ENCODE results near the gene LHFPL3. TPM values are rescaled to one million over a fixed set of nuclear protein-coding genes. Genes with fewer than 3 reads are reported as not detected.

LHFPL3 gene
- total and polyA plus RNA-seq, 2 donors (not counting 1 experiment from before 2014, with no cell fraction given), result not detected

DNA sequence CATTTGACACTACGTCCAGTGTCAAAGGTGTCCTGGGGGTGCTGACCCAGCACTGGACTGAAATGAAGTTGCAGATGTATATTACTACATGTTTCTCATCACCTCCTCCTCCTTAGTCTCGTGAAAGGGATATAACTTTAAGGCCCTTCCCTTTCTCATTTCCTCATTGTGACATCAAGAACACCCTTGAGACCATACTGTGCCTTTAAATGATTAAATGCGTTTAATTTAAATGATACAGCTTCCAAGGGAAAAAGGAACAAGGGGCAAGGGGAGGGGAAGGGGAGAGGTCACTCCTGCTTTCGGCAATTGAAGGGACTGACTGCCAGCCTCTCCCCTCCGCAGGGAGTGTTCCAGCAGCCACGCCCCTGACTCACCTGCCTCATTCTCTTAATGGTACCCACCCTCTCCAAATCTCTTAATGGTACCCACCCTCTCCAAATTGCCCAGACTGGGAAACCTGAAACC lies 605.2 kb downstream of the LHFPL3 start:
- no peaks in the 10 kb centered on the region for H4K20me1 ChIP-seq (ENCODE audit: control insufficient read depth, insufficient read depth, low read length, poor library complexity, severe bottlenecking)
- 90% methylated on average over 2 of the region's 6 CpGs for WGBS (ENCODE audit: insufficient coverage)
- peak; percentile 79 for ATAC-seq (ENCODE audit: low read depth)
- H3K27ac Mint-ChIP-seq, result peak overlapping the region; percentile 92
- no peak for TF ChIP-seq EZH2 (IDR thresholded peaks at IDR 0.05; ENCODE audit: borderline replicate concordance, insufficient read depth, low read depth, low read length, poor library complexity, severe bottlenecking)
- TF ChIP-seq, protein P1, sequence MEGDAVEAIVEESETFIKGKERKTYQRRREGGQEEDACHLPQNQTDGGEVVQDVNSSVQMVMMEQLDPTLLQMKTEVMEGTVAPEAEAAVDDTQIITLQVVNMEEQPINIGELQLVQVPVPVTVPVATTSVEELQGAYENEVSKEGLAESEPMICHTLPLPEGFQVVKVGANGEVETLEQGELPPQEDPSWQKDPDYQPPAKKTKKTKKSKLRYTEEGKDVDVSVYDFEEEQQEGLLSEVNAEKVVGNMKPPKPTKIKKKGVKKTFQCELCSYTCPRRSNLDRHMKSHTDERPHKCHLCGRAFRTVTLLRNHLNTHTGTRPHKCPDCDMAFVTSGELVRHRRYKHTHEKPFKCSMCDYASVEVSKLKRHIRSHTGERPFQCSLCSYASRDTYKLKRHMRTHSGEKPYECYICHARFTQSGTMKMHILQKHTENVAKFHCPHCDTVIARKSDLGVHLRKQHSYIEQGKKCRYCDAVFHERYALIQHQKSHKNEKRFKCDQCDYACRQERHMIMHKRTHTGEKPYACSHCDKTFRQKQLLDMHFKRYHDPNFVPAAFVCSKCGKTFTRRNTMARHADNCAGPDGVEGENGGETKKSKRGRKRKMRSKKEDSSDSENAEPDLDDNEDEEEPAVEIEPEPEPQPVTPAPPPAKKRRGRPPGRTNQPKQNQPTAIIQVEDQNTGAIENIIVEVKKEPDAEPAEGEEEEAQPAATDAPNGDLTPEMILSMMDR (IDR thresholded peaks at IDR 0.05), result no peak
- peaks cover 62% of the 10 kb centered on the region for H3K4me1 Mint-ChIP-seq
- peak overlapping the region; percentile 79 for H3K4me3 Mint-ChIP-seq
- no peak overlapping the region for H3K9ac ChIP-seq (ENCODE audit: low read length)
- H3K27me3 ChIP-seq (replicated peaks in 1 of 4; ENCODE audit: control extremely low read depth in 1 of 4, control insufficient read depth in 3 of 4, insufficient read depth in 4 of 4, low read length in 3 of 4), result no peaks in the 10 kb centered on the region
- peak overlapping the region; percentile 15 for H2AFZ ChIP-seq (ENCODE audit: insufficient read depth, low read depth, low read length, poor library complexity, severe bottlenecking)
- H3K4me1 ChIP-seq (ENCODE audit: control insufficient read depth in 2 of 2, insufficient read depth in 2 of 2, low read length in 2 of 2), result peaks cover 44 to 56% of the 10 kb centered on the region in 2 donors
- peaks cover 3% of the 10 kb centered on the region for H3K79me2 ChIP-seq (ENCODE audit: control insufficient read depth, insufficient read depth, low read length)
- H3K27ac ChIP-seq (ENCODE audit: low read length in 2 of 2), result peak overlapping the region; percentile 27 to 75
- CTCF ChIA-PET, result interaction anchor here (0.5 to 18.8 kb wide), 3 partner anchors 10 to 83 kb away, joined by 3 to 248 read pairs (median 3); no protein-coding TSS in a partner anchor
- POLR2A ChIA-PET, result interaction anchor here (0.6 to 6.7 kb wide), 2 partner anchors 10 to 158 kb away, joined by 3 to 38 read pairs; no protein-coding TSS in a partner anchor
- intact Hi-C loops (cut with micrococcal nuclease), result loop anchor here (1.0 kb wide), 1 partner anchor 12 kb away; no protein-coding TSS in a partner anchor
- peak overlapping the region in 2 of 5 experiments; percentile 0 to 5 for H3K4me3 ChIP-seq (ENCODE audit: control extremely low read depth in 1 of 5, extremely low read depth in 1 of 5, insufficient read depth in 1 of 5, low read depth in 2 of 5, low read length in 4 of 5)
- H3K4me2 ChIP-seq (replicated peaks; ENCODE audit: low read depth, low read length, poor library complexity, severe bottlenecking), result peak overlapping the region; percentile 57
- DNase-seq, result peak; percentile 76
- no peaks in the 10 kb centered on the region for H3K27me3 Mint-ChIP-seq
- no peaks in the 10 kb centered on the region for H3K36me3 ChIP-seq (replicated peaks in 1 of 2; ENCODE audit: control extremely low read depth in 1 of 2, control insufficient read depth in 1 of 2, extremely low read depth in 1 of 2, insufficient read depth in 2 of 2, low read length in 1 of 2)
- H3K9me3 Mint-ChIP-seq (ENCODE audit: insufficient read depth), result no peaks in the 10 kb centered on the region
- no peaks in the 10 kb centered on the region for H3K9me3 ChIP-seq (ENCODE audit: control extremely low read depth in 1 of 3, control insufficient read depth in 2 of 3, insufficient read depth in 1 of 3, low read length in 2 of 3)

- DNase-seq (no peak), ATAC-seq (ENCODE audit: low read depth) (no peak)
- Histone ChIP-seq H3K27me3 (replicated peaks in 1 of 4; ENCODE audit: control extremely low read depth in 1 of 4, control insufficient read depth in 3 of 4, insufficient read depth in 4 of 4, low read length in 3 of 4) (no peaks in the 10 kb centered on the region), H3K27ac (ENCODE audit: low read length in 2 of 2) (peak overlapping the region in 1 of 2 donors; percentile 21), H3K4me2 (replicated peaks; ENCODE audit: low read depth, low read length, poor library complexity, severe bottlenecking) (no peak overlapping the region), H3K4me3 (ENCODE audit: control extremely low read depth in 1 of 5, extremely low read depth in 1 of 5, insufficient read depth in 1 of 5, low read depth in 2 of 5, low read length in 4 of 5) (no peak overlapping the region), H2AFZ (ENCODE audit: insufficient read depth, low read depth, low read length, poor library complexity, severe bottlenecking) (no peak overlapping the region), H3K4me1 (ENCODE audit: control insufficient read depth in 2 of 2, insufficient read depth in 2 of 2, low read length in 2 of 2) (peaks cover 44 to 54% of the 10 kb centered on the region in 2 donors), H3K79me2 (ENCODE audit: control insufficient read depth, insufficient read depth, low read length) (no peaks in the 10 kb centered on the region), H3K9ac (ENCODE audit: low read length) (no peak overlapping the region), H3K36me3 (replicated peaks in 1 of 2; ENCODE audit: control extremely low read depth in 1 of 2, control insufficient read depth in 1 of 2, extremely low read depth in 1 of 2, insufficient read depth in 2 of 2, low read length in 1 of 2) (no peaks in the 10 kb centered on the region), H3K9me3 (ENCODE audit: control extremely low read depth in 1 of 3, control insufficient read depth in 2 of 3, insufficient read depth in 1 of 3, low read length in 2 of 3) (peaks cover 0 to 2% (median 0%) of the 10 kb centered on the region in 3 donors), H4K20me1 (ENCODE audit: control insufficient read depth, insufficient read depth, low read length, poor library complexity, severe bottlenecking) (no peaks in the 10 kb centered on the region)
- no peak for TF ChIP-seq EZH2 (IDR thresholded peaks at IDR 0.05; ENCODE audit: borderline replicate concordance, insufficient read depth, low read depth, low read length, poor library complexity, severe bottlenecking)
- TF ChIP-seq, protein P1 (IDR thresholded peaks at IDR 0.05), result no peak
- ChIA-PET CTCF (interaction anchor here (18.8 kb wide), 1 partner anchor 45 kb away, joined by 248 read pairs; no protein-coding TSS in a partner anchor), POLR2A (interaction anchor here (1.7 to 6.7 kb wide), 2 partner anchors 9 to 10 kb away, joined by 4 to 38 read pairs; no protein-coding TSS in a partner anchor)
- intact Hi-C loops (cut with micrococcal nuclease), result no loop called here
- H3K4me1 Mint-ChIP-seq, result peaks cover 68% of the 10 kb centered on the region
- no peaks in the 10 kb centered on the region for H3K27me3 Mint-ChIP-seq
- WGBS (ENCODE audit: insufficient coverage), result 100% methylated on average over 3 of the region's 7 CpGs
- H3K27ac Mint-ChIP-seq, result peak overlapping the region; percentile 92
- H3K4me3 Mint-ChIP-seq, result peak overlapping the region; percentile 57
- H3K9me3 Mint-ChIP-seq (ENCODE audit: insufficient read depth), result no peaks in the 10 kb centered on the region
These were observed 606.3 kb downstream of the LHFPL3 start for GRCh38 chr7:104934665-104935064.

All from B cell (primary cell).